GM23338 (cell line): ENCODE data around the gene TAF10. TPM values are rescaled to one million over a fixed set of nuclear protein-coding genes. Genes with fewer than 3 reads are reported as not detected.
A peak's percentile ranks its signal among the peaks of the same experiment; 100 is the strongest.

Experiments
- ATAC-seq: fragments of 200-7000 bp; cut with Tn5 transposase; 3 replicates; pipeline ENCODE4 v1.9.1; 2020
- DNase-seq: peaks from one replicate; pipeline ENCODE4 v3.0.0-alpha.2; 2015; ENCODE audit warnings: low spot score
- H2AFZ ChIP-seq: fragments of 200-600 bp; sonication (generic); 2 replicates; pipeline ENCODE4 v1.8.0; 2016; ENCODE audit warnings: antibody characterized with exemption, mild to moderate bottlenecking, moderate library complexity
- H3F3A ChIP-seq: fragments of 200-600 bp; sonication (generic); replicated peaks from 2 replicates; pipeline ENCODE4 v1.8.0; 2017; ENCODE audit warnings: antibody characterized with exemption, mixed run types, low read depth
- H3K27ac ChIP-seq: fragments of 200-600 bp; sonication (generic); 2 replicates; pipeline ENCODE4 v1.6.1; 2016; ENCODE audit warnings: low read depth
- H3K27me3 ChIP-seq: fragments of 200-600 bp; sonication (generic); 2 replicates; pipeline ENCODE4 v1.8.0; 2016; ENCODE audit warnings: mild to moderate bottlenecking, mixed run types, moderate library complexity; ENCODE audit not compliant: insufficient read depth
- H3K36me3 ChIP-seq: fragments of 200-600 bp; sonication (generic); 2 replicates; pipeline ENCODE4 v1.8.0; 2016; ENCODE audit warnings: mild to moderate bottlenecking; ENCODE audit not compliant: insufficient read depth
- H3K4me1 ChIP-seq: fragments of 200-600 bp; sonication (generic); 2 replicates; pipeline ENCODE4 v1.8.0; 2016; ENCODE audit warnings: mild to moderate bottlenecking, moderate library complexity; ENCODE audit not compliant: insufficient read depth
- H3K4me2 ChIP-seq: fragments of 200-600 bp; sonication (generic); 2 replicates; pipeline ENCODE4 v1.7.1; 2017; ENCODE audit warnings: mixed run types
- H3K4me3 ChIP-seq: fragments of 200-600 bp; sonication (generic); 2 replicates; pipeline ENCODE4 v1.6.1; 2016; ENCODE audit warnings: mixed run types
- H3K79me2 ChIP-seq: fragments of 200-600 bp; sonication (generic); replicated peaks from 2 replicates; pipeline ENCODE4 v1.8.0; 2017; ENCODE audit warnings: mild to moderate bottlenecking; ENCODE audit not compliant: insufficient read depth
- H3K9me2 ChIP-seq: fragments of 200-600 bp; sonication (generic); 2 replicates; pipeline ENCODE4 v1.8.0; 2017; ENCODE audit not compliant: insufficient read depth
- H4K20me1 ChIP-seq: fragments of 200-600 bp; sonication (generic); replicated peaks from 2 replicates; pipeline ENCODE4 v1.8.0; 2017; ENCODE audit warnings: mild to moderate bottlenecking; ENCODE audit not compliant: insufficient read depth
- H3K27ac Mint-ChIP-seq: 2 replicates; pipeline ENCODE4 v1.8.0; 2020; ENCODE audit warnings: inconsistent platforms, mild to moderate bottlenecking, moderate library complexity, mixed read lengths
- H3K27me3 Mint-ChIP-seq: 3 replicates; pipeline ENCODE4 v1.8.0; 2022; ENCODE audit warnings: low read depth, mild to moderate bottlenecking, moderate library complexity, mixed read lengths, inconsistent platforms; ENCODE audit not compliant: insufficient read depth, poor library complexity
- H3K36me3 Mint-ChIP-seq: 3 replicates; pipeline ENCODE4 v1.8.0; 2021; ENCODE audit warnings: low read depth, mild to moderate bottlenecking, inconsistent platforms, moderate library complexity, mixed read lengths
- H3K4me1 Mint-ChIP-seq: 3 replicates; pipeline ENCODE4 v1.8.0; 2020; ENCODE audit warnings: mild to moderate bottlenecking, inconsistent platforms, mixed read lengths
- H3K4me3 Mint-ChIP-seq: 3 replicates; pipeline ENCODE4 v1.8.0; 2021; ENCODE audit warnings: moderate library complexity, mild to moderate bottlenecking, inconsistent platforms, mixed read lengths
- H3K9me3 Mint-ChIP-seq: 3 replicates; pipeline ENCODE4 v1.8.0; 2020; ENCODE audit warnings: moderate library complexity, mild to moderate bottlenecking, inconsistent platforms, mixed read lengths
- CREB1 ChIP-seq: fragments of 250-450 bp; sonication (Bioruptor Pico); IDR thresholded peaks from 2 replicates; pipeline ENCODE4 v1.5.0; 2020; ENCODE audit warnings: low read depth, mild to moderate bottlenecking, moderate library complexity
- CTCF ChIP-seq, 2 experiments: fragments of 200-600 bp in 1 of 2; sonication (generic) in 1 of 2; conservative IDR thresholded peaks; 2 replicates each; pipeline versions ENCODE4 v1.5.1 to v1.6.1; 2016 to 2017; ENCODE audit warnings: antibody characterized with exemption in 2 of 2, low read depth in 2 of 2, mild to moderate bottlenecking in 2 of 2, moderate library complexity in 1 of 2
- ETS1 ChIP-seq: IDR thresholded peaks from 2 replicates; pipeline ENCODE4 v1.6.1; 2016; ENCODE audit warnings: antibody characterized with exemption
- EZH2 ChIP-seq: fragments of 200-600 bp; sonication (generic); IDR thresholded peaks from one replicate; pipeline ENCODE4 v1.8.0; 2017; ENCODE audit warnings: antibody characterized with exemption, mild to moderate bottlenecking, low read depth; ENCODE audit not compliant: unreplicated experiment
- EZH2phosphoT487 ChIP-seq: fragments of 200-600 bp; sonication (generic); IDR thresholded peaks from one replicate; pipeline ENCODE4 v1.8.1; 2018; ENCODE audit warnings: antibody characterized with exemption; ENCODE audit not compliant: unreplicated experiment
- JUNB ChIP-seq: IDR thresholded peaks from one replicate; pipeline ENCODE4 v1.6.1; 2016; ENCODE audit warnings: antibody characterized with exemption; ENCODE audit not compliant: unreplicated experiment
- NANOG ChIP-seq: IDR thresholded peaks from 2 replicates; pipeline ENCODE4 v1.6.1; 2016; ENCODE audit warnings: antibody characterized with exemption, borderline replicate concordance
- POLR2AphosphoS5 ChIP-seq: IDR thresholded peaks from 2 replicates; pipeline ENCODE4 v1.6.1; 2016; ENCODE audit warnings: antibody characterized with exemption, low read depth
- REST ChIP-seq: IDR thresholded peaks from one replicate; pipeline ENCODE4 v1.6.1; 2018; ENCODE audit warnings: antibody characterized with exemption; ENCODE audit not compliant: unreplicated experiment
- STAT1 ChIP-seq: IDR thresholded peaks from one replicate; pipeline ENCODE4 v1.6.1; 2016; ENCODE audit warnings: antibody characterized with exemption; ENCODE audit not compliant: unreplicated experiment
- ZNF331 ChIP-seq: fragments of 250-450 bp; sonication (Bioruptor Pico); IDR thresholded peaks from 2 replicates; pipeline ENCODE4 v1.5.0; 2020; ENCODE audit warnings: low read depth, mild to moderate bottlenecking, moderate library complexity
- ZNF462 ChIP-seq: fragments of 250-450 bp; sonication (Bioruptor Pico); IDR thresholded peaks from 2 replicates; pipeline ENCODE4 v1.5.0; 2020; ENCODE audit warnings: mild to moderate bottlenecking, moderate library complexity
- polyA plus RNA-seq: library from polyadenylated mRNA; unstranded; fragments of >200 nt; fragmentation: Nextera tagmentation; extraction: Ambion mirVana; gene quantifications from 2 replicates; pipeline ENCODE4 v1.2.1, GENCODE V29; 2016
- total RNA-seq: library from RNA; depleted of rRNA; stranded (reverse); fragments of >200 nt; shearing (Covaris generic); gene quantifications from 2 replicates; pipeline ENCODE4 v1.2.3, GENCODE V29; 2014

Gene TAF10
- total and polyA plus RNA-seq, 2 experiments from 2014 or later: 108 to 253 TPM

- H3K27ac ChIP-seq: peak overlapping the region; percentile 69; the same call in 1 of the 2 replicates
- H3K4me3 ChIP-seq: peak overlapping the region; percentile 80
- peaks cover 23% of the 10 kb centered on the region for H3K4me1 ChIP-seq
- DNase-seq (peak; percentile 38), ATAC-seq (peak; percentile 4)
- peaks cover 35% of the 10 kb centered on the region for H3K36me3 ChIP-seq
- H2AFZ ChIP-seq: no peak overlapping the region
- H4K20me1 ChIP-seq: no peaks in the 10 kb centered on the region; the same call in 1 of the 2 replicates
- peaks cover 20% of the 10 kb centered on the region for H3K27me3 Mint-ChIP-seq
- H3K4me3 Mint-ChIP-seq: peak overlapping the region; percentile 87; the same call in 2 of the 3 replicates
- peak overlapping the region; percentile 92 for H3K4me2 ChIP-seq
- peaks cover 24% of the 10 kb centered on the region for H3K79me2 ChIP-seq
- H3K36me3 Mint-ChIP-seq: peaks cover 49% of the 10 kb centered on the region
- TF ChIP-seq CTCF (conservative IDR thresholded peaks at IDR 0.05; ENCODE audit: low read depth in 2 of 2) (no peak), ZNF331 (CRISPR knock-in tag) (no peak), STAT1 (no peak), ETS1 (no peak), NANOG (no peak), CREB1 (CRISPR knock-in tag) (no peak), EZH2 (no peak), EZH2phosphoT487 (no peak), JUNB (no peak), ZNF462 (CRISPR knock-in tag) (no peak), POLR2AphosphoS5 (no peak), REST (no peak)
- H3K27ac Mint-ChIP-seq: peak overlapping the region; percentile 73
- no peaks in the 10 kb centered on the region for H3K9me3 Mint-ChIP-seq
- H3K27me3 ChIP-seq: no peaks in the 10 kb centered on the region
- no peaks in the 10 kb centered on the region for H3K9me2 ChIP-seq
- H3F3A ChIP-seq: peaks cover 10% of the 10 kb centered on the region; the same call in 1 of the 2 replicates
- peaks cover 15% of the 10 kb centered on the region for H3K4me1 Mint-ChIP-seq
Measured at GRCh38 chr11:6611092-6611962, 689 bp downstream of the TAF10 start.
